Astrocyte (in vitro differentiated cells and primary cell): ENCODE measurements around the gene ZNF512.

Source experiments
- EZH2 ChIP-seq: IDR thresholded peaks from 2 replicates; pipeline ENCODE4 v1.6.1; 2012; ENCODE audit warnings: mild to moderate bottlenecking, low read length, inconsistent platforms; ENCODE audit not compliant: insufficient read depth
- TF ChIP-seq, protein P1 (sequence below): IDR thresholded peaks from 2 replicates; pipeline ENCODE4 v1.5.1; 2011; ENCODE audit warnings: low read depth, mild to moderate bottlenecking, inconsistent platforms, low read length, moderate library complexity; ENCODE audit not compliant: insufficient read depth

DNA sequence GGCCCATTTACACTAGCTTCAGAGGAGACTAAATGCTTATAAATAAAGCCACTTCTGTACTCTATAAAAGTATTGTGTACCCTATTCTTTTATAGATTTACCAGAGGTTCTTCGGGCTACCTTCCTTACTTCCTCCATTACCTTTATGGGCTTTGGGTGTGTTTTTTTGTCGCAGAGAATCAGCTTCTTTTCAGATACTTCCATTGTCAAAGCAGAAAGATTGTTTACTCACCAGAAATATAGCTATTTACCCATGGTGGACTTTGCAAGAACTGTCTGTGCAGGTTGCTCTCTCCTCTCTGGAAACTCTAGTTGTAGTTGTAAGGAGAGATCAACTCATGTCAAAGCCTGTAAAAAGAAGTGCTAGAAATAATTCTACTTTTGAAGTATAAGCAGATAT is 31.1 kb downstream of the ZNF512 start:
- TF ChIP-seq, protein P1, sequence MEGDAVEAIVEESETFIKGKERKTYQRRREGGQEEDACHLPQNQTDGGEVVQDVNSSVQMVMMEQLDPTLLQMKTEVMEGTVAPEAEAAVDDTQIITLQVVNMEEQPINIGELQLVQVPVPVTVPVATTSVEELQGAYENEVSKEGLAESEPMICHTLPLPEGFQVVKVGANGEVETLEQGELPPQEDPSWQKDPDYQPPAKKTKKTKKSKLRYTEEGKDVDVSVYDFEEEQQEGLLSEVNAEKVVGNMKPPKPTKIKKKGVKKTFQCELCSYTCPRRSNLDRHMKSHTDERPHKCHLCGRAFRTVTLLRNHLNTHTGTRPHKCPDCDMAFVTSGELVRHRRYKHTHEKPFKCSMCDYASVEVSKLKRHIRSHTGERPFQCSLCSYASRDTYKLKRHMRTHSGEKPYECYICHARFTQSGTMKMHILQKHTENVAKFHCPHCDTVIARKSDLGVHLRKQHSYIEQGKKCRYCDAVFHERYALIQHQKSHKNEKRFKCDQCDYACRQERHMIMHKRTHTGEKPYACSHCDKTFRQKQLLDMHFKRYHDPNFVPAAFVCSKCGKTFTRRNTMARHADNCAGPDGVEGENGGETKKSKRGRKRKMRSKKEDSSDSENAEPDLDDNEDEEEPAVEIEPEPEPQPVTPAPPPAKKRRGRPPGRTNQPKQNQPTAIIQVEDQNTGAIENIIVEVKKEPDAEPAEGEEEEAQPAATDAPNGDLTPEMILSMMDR, result no peak
- TF ChIP-seq EZH2, result no peak
